ENCODE results near the gene ENO3.

Gene ENO3

GRCh38 chr17:4937553-4937952, 13.4 kb upstream of the ENO3 start:
- DNase-seq, result no peak

- DNase-seq, result no peak
Measured at GRCh38 chr17:4938069-4938491, 12.8 kb upstream of the ENO3 start.

GRCh38 chr17:4938688-4939545, 12.0 kb upstream of the ENO3 start:
- no peak for DNase-seq

GRCh38 chr17:4939546-4939795, 11.4 kb upstream of the ENO3 start:
- DNase-seq, result no peak

GRCh38 chr17:4939796-4940554, 10.9 kb upstream of the ENO3 start, which contains the start of the genes RNF167 and SLC25A11:
RNF167 (plus strand) TSS chr17:4940268; CDS start chr17:4940910, 642 bp downstream.
SLC25A11 (minus strand) TSS chr17:4940046; CDS start chr17:4939910, 136 bp downstream.
- peak; percentile 87 for DNase-seq

GRCh38 chr17:4940555-4941318, 10.2 kb upstream of the ENO3 start:
- peak; percentile 36 for DNase-seq

- DNase-seq, result no peak
Measured at GRCh38 chr17:4941319-4941610, 9.7 kb upstream of the ENO3 start.

- DNase-seq, result no peak
Measured at GRCh38 chr17:4942760-4943508, 8.0 kb upstream of the ENO3 start.

GRCh38 chr17:4944163-4944553, 6.8 kb upstream of the ENO3 start:
- DNase-seq, result peak; percentile 31

GRCh38 chr17:4944554-4945175, 6.3 kb upstream of the ENO3 start:
- no peak for DNase-seq

GRCh38 chr17:4945176-4945943, 5.6 kb upstream of the ENO3 start:
- DNase-seq, result peak; percentile 64

- DNase-seq, result no peak
Measured at GRCh38 chr17:4945944-4946280, 5.0 kb upstream of the ENO3 start.

GRCh38 chr17:4946312-4946976, 4.5 kb upstream of the ENO3 start:
- DNase-seq, result no peak

- DNase-seq, result no peak
Measured at GRCh38 chr17:4947010-4947410, 3.9 kb upstream of the ENO3 start.

GRCh38 chr17:4947411-4948165, 3.3 kb upstream of the ENO3 start:
- peak; percentile 59 for DNase-seq

- peak; percentile 82 for DNase-seq
Measured at GRCh38 chr17:4948166-4948930, 2.6 kb upstream of the ENO3 start, which contains the start of gene PFN1. PFN1 (minus strand) TSS chr17:4948530; CDS start chr17:4948394, 136 bp downstream.

GRCh38 chr17:4948931-4949320, 2.0 kb upstream of the ENO3 start:
- DNase-seq, result peak; percentile 49

- DNase-seq, result peak; percentile 64
Measured at GRCh38 chr17:4949321-4950074, 1.4 kb upstream of the ENO3 start.

All from T-helper 9 cell (primary cell).